Neutrophil (primary cell): Measurements from ENCODE around the gene NPIPB8.
"Not testable (repeated sequence)": the region's sequence is repeated elsewhere in the genome, so short reads cannot be mapped to it uniquely, and the experiment has no call there.

Experiments used
- H3K27ac ChIP-seq: fragments of 200-600 bp; sonication (generic); 2 replicates; pipeline ENCODE4 v1.5.1; 2016; ENCODE audit warnings: mild to moderate bottlenecking, moderate library complexity
- H3K27me3 ChIP-seq: fragments of 200-600 bp; sonication (generic); 2 replicates; pipeline ENCODE4 v1.6.0; 2016; ENCODE audit warnings: mild to moderate bottlenecking
- H3K36me3 ChIP-seq: fragments of 200-600 bp; sonication (generic); 2 replicates; pipeline ENCODE4 v1.5.1; 2017
- H3K4me1 ChIP-seq, 2 experiments: fragments of 200-600 bp in 1 of 2; sonication (generic) in 1 of 2; 1 replicate in 1 of 2; 2 replicates in 1 of 2; pipeline versions ENCODE4 v1.5.1 to v1.6.1; 2013 to 2016; ENCODE audit warnings: low read depth in 1 of 2, low read length in 1 of 2, mild to moderate bottlenecking in 1 of 2, moderate library complexity in 1 of 2; ENCODE audit not compliant: control insufficient read depth in 1 of 2, insufficient read depth in 1 of 2
- H3K4me3 ChIP-seq, 2 experiments: fragments of 200-600 bp in 1 of 2; sonication (generic) in 1 of 2; 1 replicate in 1 of 2; 2 replicates in 1 of 2; pipeline ENCODE4 v1.5.1; 2013 to 2016; ENCODE audit warnings: low read depth in 1 of 2, low read length in 1 of 2, mild to moderate bottlenecking in 1 of 2, moderate library complexity in 1 of 2
- H3K9me3 ChIP-seq: fragments of 200-600 bp; sonication (generic); 2 replicates; pipeline ENCODE4 v1.5.1; 2016

The NPIPB8 gene

DNA sequence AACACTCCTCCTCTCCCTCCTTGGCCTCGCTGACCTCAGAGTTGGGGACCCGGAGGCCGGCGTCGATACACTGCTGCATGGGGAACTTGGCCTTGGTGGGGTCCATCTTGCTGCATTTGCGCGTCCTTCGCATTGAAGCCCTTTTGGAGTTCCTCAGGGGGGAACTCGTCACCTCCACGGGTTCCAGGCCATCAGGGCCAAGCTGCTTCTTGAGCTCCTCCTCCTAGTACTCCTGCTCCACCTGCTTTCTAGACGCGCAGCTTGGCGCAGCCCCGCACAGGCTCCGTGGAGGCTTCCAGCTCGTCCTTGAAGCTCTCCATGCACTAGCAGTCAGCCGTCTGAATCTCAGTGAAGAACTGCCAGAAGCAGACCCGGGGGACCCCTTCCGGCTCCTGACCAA is 62.5 kb downstream of the NPIPB8 start:
- not testable (repeated sequence) for H3K27ac ChIP-seq, H3K4me1 ChIP-seq, H3K27me3 ChIP-seq, H3K36me3 ChIP-seq, H3K4me3 ChIP-seq, H3K9me3 ChIP-seq

DNA sequence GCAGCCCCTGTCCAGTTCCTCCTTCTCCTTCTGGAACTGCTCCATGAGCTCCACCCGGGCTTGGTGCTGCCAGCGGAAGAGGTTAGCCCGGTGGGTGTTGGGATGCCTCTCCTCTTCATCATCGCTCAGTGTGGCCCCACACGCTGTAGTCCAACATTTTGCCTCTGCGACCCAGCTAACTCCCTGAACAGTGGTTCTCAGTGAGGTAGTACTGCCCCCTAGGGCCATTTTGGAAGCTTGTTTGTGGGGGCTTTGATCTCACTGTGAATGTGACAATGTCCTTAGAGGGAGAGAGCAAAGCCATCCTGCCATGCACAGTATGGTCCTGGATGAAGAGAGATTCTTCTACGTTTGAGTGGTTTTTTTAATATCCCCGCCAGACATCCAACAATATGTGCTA is 63.5 kb downstream of the NPIPB8 start:
- not testable (repeated sequence) for H3K4me1 ChIP-seq, H3K27me3 ChIP-seq, H3K36me3 ChIP-seq, H3K27ac ChIP-seq, H3K9me3 ChIP-seq, H3K4me3 ChIP-seq

DNA sequence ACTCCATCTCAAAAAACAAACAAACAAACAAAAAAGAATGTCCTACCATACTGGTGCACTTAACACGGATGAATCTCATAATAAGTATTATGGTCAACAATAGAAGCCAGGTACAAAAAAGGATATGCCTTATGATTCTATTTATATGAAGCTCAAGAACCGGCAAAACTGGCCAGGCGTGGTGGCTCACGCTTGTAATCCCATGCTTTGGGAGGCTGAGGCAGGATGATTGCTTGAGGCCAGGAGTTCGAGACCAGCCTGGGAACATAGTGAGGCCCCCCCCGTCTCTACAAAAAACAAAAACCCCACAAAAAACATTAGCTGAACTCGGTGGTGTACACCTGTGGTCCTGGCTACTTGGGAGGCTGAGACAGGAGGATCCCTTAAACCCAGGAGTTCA is 66.4 kb downstream of the NPIPB8 start:
- not testable (repeated sequence) for H3K4me1 ChIP-seq, H3K27me3 ChIP-seq, H3K27ac ChIP-seq, H3K4me3 ChIP-seq, H3K9me3 ChIP-seq, H3K36me3 ChIP-seq
